ENCODE results near the gene PSORS1C2. TPM values are rescaled to one million over a fixed set of nuclear protein-coding genes. Genes with fewer than 3 reads are reported as not detected.
"Not testable (repeated sequence)": the region's sequence is repeated elsewhere in the genome, so short reads cannot be mapped to it uniquely, and the experiment has no call there.

The PSORS1C2 gene
- total RNA-seq, 1 donor = not detected

- no peak for DNase-seq (ENCODE audit: low read depth)
- H3K4me3 ChIP-seq (ENCODE audit: low read depth, low read length) = no peak overlapping the region
- no peak for TF ChIP-seq CTCF (IDR thresholded peaks at IDR 0.05; ENCODE audit: insufficient read depth, low read length)
Measured at GRCh38 chr6:31171931-31172905, 33.4 kb upstream of the PSORS1C2 start.

DNA sequence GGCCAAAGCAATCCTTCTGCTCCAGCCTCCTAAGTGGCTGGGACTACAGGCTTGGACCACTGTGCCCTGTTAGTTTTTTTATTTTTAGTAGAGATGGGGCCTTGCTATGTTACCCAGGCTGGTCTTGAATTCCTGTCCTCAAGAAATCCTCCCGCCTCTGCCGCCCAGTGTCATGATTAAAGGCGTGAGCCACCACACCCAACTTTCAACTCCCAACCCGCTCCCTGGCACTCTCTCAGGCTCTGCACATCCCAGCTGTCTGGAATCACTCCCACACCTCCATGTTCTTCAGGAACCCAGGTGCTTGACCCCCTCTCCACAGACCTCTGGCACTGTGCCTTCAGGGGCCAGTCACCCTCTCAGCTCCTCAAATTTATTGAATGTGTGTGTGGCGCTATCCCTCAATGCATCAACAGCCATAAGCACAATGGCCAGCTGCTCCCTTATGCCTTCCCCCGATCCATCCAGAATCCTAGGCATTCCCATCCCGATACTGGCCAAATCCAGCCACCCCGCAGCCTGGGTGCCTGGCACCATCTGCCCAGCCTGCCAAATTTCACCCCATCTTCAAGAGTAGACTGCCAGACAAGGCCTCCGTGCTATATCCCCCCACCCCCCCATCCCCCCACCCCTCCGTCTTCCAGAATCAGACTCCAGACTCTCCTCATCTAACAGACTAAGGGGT is 32.3 kb upstream of the PSORS1C2 start:
- DNase-seq (ENCODE audit: low read depth) = no peak
- H3K4me3 ChIP-seq (ENCODE audit: low read depth, low read length) = no peak overlapping the region
- no peak for TF ChIP-seq CTCF (IDR thresholded peaks at IDR 0.05; ENCODE audit: insufficient read depth, low read length)

DNA sequence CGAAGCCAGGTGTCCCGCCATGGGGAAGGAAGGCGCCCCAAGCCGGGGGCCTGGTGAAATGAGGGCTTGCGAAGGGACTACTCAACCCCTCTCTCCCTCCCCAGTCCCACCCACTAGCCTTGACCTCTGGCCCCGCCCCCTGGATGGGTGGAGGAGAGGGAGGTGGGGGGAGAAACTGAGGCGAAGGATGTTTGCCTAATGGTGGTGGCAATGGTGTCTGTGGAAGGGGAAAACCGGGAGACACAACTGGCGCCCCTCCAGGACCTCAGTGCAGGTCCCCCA is 31.7 kb upstream of the PSORS1C2 start, which contains the start of gene POU5F1:
POU5F1 (minus strand) TSS at position 83 of the 282 bp plus-strand sequence; CDS start at position 21, 62 bp downstream.
- DNase-seq (ENCODE audit: low read depth) = no peak
- no peak for TF ChIP-seq CTCF (IDR thresholded peaks at IDR 0.05; ENCODE audit: insufficient read depth, low read length)

DNA sequence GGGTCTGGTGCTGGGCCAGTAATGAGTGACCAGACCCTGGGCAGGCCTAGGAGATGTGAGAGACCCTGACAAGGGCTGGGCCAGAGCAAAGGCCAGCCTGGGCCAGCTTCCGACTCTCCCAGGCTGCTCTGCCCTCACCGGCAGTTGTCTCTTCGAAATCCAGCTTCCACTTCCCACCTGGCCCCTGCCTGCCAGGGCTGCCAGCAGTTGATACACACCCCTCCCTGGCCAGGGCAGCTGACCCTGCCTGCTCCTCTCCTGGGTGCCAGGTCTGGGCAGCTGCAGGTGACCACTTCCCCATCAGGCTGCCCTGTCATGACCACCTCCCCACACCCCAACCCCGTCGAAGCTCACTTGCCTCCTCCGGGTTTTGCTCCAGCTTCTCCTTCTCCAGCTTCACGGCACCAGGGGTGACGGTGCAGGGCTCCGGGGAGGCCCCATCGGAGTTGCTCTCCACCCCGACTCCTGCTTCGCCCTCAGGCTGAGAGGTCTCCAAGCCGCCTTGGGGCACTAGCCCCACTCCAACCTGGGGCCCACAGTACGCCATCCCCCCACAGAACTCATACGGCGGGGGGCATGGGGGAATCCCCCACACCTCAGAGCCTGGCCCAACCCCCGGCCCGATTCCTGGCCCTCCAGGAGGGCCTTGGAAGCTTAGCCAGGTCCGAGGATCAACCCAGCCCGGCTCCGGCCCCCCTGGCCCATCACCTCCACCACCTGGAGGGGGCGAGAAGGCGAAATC is 31.2 kb upstream of the PSORS1C2 start:
- not testable (repeated sequence) for H3K4me3 ChIP-seq (ENCODE audit: low read depth, low read length); DNase-seq (ENCODE audit: low read depth)

More for the DNA sequence above, 31.7 kb upstream of the PSORS1C2 start, which contains the start of gene POU5F1:
- no peak within 1 kb of the TSS for H3K4me3 ChIP-seq (ENCODE audit: low read depth, low read length)

DNA sequence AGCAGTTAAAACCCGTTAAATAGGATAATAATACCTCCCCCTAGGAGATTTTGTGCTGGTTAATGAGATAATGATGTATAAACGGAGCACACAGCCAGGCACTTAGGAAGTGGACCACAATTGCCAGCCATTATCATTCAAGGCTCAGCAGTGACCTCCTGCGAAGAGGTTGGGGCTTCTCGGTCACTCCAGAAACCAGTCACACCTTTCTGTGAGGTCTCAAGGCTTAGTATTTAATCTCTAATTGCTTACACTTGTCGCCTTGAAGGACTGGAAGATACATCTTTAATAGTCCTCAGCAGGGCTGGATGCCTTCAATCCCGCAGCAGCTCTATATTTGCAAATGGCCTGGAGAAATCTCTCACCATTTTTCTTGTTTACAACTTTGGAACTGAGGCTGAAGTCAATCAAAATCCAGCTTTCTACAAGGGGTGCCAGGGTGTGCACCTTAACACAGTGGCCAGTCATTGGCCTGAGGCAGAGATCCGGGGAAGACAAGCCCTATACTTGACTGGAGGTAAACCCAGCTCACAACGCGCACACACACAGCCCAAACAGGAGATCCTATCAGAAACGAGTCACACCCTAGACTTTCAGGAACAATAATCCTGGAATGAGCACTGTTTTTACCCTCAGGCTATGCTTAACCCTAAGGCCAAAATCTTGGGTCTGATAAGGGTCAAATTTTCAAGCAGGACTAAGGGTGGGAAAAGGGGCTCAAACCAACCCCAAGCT is 30.4 kb upstream of the PSORS1C2 start:
- no peak overlapping the region for H3K4me3 ChIP-seq (ENCODE audit: low read depth, low read length)
- no peak for DNase-seq (ENCODE audit: low read depth)
- no peak for TF ChIP-seq CTCF (IDR thresholded peaks at IDR 0.05; ENCODE audit: insufficient read depth, low read length)

DNA sequence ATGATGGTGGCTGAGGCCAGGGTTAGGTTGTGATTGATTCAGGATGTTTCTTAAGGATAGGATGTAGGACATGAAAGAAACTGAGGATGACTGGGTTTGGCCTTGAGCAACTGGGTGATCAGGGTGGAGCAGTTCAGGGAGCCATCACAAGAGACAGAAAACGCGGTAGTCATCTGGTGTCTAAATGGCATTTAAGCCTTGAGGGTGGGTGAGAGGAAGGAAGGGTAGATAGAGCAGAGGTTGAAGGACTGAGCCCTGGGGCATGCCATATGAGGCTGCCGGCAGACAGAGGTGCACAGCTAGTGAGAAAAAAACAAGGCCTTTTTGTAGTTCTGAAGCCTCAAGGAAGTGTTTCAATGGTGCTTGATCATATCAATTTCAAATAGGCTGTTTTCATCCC is 29.7 kb upstream of the PSORS1C2 start:
- no peak overlapping the region for H3K4me3 ChIP-seq (ENCODE audit: low read depth, low read length)

More for the DNA sequence above, 29.7 kb upstream of the PSORS1C2 start:
- DNase-seq (ENCODE audit: low read depth) = no peak
- TF ChIP-seq CTCF (IDR thresholded peaks at IDR 0.05; ENCODE audit: insufficient read depth, low read length) = no peak

Measured in fibroblast of the aortic adventitia (primary cell).